Epithelial cell of proximal tubule (primary cell): Measurements from ENCODE around the gene TOLLIP. TPM values are rescaled to one million over a fixed set of nuclear protein-coding genes. Genes with fewer than 3 reads are reported as not detected.
"Not testable (repeated sequence)": the region's sequence is repeated elsewhere in the genome, so short reads cannot be mapped to it uniquely, and the experiment has no call there.

Experiments used
- DNase-seq: peaks from one replicate; pipeline ENCODE4 v3.0.0-alpha.2; 2011; ENCODE audit warnings: low read depth
- H3K4me3 ChIP-seq: 2 replicates; pipeline ENCODE4 v1.5.1; 2011; ENCODE audit warnings: low read depth, mild to moderate bottlenecking, low read length
- total RNA-seq: library from RNA; depleted of rRNA; stranded (reverse); fragments of >200 nt; gene quantifications from 2 replicates; pipeline ENCODE4 v1.2.3, GENCODE V29; 2015
- TF ChIP-seq, protein P1 (sequence below): conservative IDR thresholded peaks from 2 replicates; pipeline ENCODE4 v1.5.1; 2012; ENCODE audit warnings: low read depth, mild to moderate bottlenecking, low read length

Gene TOLLIP
- total RNA-seq, 1 donor from 2014 or later = 22.0 TPM

DNA sequence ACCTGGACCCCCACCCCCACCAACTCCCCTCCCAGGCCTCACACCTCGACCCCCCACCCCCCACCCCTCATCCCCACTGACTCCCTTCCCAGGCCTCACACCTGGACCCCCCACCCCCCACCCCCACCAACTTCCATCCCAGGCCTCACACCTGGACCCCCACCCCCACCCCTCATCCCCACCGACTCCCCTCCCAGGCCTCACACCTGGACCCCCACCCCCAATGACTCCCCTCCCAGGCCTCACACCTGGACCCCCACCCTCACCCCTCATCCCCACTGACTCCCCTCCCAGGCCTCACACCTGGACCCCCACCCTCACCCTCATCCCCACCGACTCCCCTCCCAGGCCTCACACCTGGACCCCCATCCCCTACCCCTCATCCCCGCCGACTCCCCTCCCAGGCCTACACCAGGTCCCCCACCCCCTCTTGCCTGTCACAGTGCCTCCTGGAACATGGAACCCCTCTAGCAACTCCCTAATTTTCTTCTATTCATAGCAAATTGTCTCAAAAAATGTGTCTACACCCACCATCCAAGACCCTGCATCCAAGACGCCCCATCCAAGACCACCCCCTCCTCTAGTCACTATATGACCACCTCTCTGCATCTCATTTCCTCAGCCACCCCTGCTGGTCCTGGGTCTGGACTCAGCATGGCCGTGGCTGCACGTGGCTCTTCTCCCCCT lies 43.4 kb upstream of the TOLLIP start:
- TF ChIP-seq, protein P1, sequence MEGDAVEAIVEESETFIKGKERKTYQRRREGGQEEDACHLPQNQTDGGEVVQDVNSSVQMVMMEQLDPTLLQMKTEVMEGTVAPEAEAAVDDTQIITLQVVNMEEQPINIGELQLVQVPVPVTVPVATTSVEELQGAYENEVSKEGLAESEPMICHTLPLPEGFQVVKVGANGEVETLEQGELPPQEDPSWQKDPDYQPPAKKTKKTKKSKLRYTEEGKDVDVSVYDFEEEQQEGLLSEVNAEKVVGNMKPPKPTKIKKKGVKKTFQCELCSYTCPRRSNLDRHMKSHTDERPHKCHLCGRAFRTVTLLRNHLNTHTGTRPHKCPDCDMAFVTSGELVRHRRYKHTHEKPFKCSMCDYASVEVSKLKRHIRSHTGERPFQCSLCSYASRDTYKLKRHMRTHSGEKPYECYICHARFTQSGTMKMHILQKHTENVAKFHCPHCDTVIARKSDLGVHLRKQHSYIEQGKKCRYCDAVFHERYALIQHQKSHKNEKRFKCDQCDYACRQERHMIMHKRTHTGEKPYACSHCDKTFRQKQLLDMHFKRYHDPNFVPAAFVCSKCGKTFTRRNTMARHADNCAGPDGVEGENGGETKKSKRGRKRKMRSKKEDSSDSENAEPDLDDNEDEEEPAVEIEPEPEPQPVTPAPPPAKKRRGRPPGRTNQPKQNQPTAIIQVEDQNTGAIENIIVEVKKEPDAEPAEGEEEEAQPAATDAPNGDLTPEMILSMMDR = no peak
- no peak for DNase-seq
- H3K4me3 ChIP-seq = no peak overlapping the region

- peak; percentile 22 for DNase-seq
These were observed 42.0 kb upstream of the TOLLIP start for GRCh38 chr11:1351278-1351937.

DNA sequence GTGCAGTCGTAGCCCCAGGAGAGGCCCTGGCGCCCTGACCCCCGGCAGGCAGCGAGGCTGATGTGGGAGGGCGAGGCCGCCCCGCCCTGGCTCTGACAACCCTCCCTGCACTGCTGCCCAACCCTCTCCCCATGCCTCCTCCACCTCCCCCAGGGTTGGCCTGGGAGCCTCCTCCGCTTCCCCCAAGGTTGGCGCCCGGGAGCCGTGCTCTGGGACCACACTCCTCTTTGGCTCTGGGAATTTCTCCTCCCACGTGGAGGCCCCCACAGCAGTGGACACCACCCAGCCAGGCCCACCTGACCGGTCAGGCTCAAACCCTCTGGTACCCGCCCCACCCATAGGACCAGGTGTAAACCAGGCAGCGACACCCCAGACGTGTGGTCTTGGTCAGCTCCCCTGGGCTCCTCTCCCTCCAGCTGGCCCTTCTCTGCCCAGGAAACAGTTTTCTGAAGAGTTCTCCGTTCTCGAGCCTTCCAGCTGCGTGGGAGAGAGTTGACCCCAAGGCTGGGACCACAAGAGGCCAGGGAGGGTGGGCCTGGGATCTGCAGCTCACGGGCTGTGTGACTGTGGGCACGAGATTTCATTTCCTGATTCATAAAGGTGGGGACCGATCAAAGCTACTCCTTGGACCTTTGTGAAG lies 40.8 kb upstream of the TOLLIP start:
- DNase-seq = no peak
- TF ChIP-seq, protein P1 = no peak
- H3K4me3 ChIP-seq = no peak overlapping the region

More at GRCh38 chr11:1351278-1351937, 42.0 kb upstream of the TOLLIP start:
- no peak overlapping the region for H3K4me3 ChIP-seq
- TF ChIP-seq, protein P1 = no peak

- H3K4me3 ChIP-seq = no peak overlapping the region
- TF ChIP-seq, protein P1 = no peak
- DNase-seq = no peak
These were observed 40.1 kb upstream of the TOLLIP start for GRCh38 chr11:1349327-1350041.

DNA sequence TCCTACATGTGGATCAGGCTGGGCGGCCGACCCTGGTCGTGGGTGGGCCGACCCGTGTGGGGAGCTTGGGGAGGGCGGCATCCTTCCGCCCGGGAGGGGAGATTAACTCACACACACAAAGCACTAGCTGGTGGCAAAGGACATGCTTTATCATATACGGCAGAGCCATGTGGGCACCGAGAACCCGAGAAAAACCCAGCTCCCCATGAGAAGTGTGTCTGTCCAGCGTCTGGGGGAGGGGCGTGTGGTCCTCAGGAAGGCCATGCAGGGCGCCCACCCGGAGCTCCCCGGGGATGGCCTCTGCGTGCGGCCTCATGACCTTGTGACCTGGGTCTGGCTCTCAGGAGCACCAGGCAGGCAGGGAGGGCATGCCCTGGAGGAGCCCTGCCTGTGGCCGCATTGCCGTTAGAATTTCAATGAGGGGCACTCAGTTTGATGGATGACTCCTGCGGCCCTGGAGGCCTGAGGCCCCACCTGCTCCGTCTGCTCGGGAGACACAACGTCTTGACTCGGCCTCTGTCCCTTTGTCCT lies 39.4 kb upstream of the TOLLIP start:
- no peak for DNase-seq
- TF ChIP-seq, protein P1 = no peak
- H3K4me3 ChIP-seq = no peak overlapping the region

GRCh38 chr11:1348146-1348795 lies 38.8 kb upstream of the TOLLIP start:
- TF ChIP-seq, protein P1 = no peak
- no peak overlapping the region for H3K4me3 ChIP-seq
- DNase-seq = no peak

GRCh38 chr11:1347411-1347999 lies 38.1 kb upstream of the TOLLIP start:
- H3K4me3 ChIP-seq = not testable (repeated sequence)

More at GRCh38 chr11:1347411-1347999, 38.1 kb upstream of the TOLLIP start:
- not testable (repeated sequence) for DNase-seq
